Measurements from ENCODE around the gene CIAPIN1. TPM values are rescaled to one million over a fixed set of nuclear protein-coding genes. Genes with fewer than 3 reads are reported as not detected.

CIAPIN1 gene
- total RNA-seq, 1 donor from 2014 or later = 53.5 TPM

GRCh38 chr16:57384248-57385070 is 62.7 kb downstream of the CIAPIN1 start:
- DNase-seq (ENCODE audit: extremely low read depth, low read depth, low spot score) = no peak

- DNase-seq (ENCODE audit: extremely low read depth, low read depth, low spot score) = no peak
Observed at GRCh38 chr16:57383276-57384247, 63.6 kb downstream of the CIAPIN1 start.

DNA sequence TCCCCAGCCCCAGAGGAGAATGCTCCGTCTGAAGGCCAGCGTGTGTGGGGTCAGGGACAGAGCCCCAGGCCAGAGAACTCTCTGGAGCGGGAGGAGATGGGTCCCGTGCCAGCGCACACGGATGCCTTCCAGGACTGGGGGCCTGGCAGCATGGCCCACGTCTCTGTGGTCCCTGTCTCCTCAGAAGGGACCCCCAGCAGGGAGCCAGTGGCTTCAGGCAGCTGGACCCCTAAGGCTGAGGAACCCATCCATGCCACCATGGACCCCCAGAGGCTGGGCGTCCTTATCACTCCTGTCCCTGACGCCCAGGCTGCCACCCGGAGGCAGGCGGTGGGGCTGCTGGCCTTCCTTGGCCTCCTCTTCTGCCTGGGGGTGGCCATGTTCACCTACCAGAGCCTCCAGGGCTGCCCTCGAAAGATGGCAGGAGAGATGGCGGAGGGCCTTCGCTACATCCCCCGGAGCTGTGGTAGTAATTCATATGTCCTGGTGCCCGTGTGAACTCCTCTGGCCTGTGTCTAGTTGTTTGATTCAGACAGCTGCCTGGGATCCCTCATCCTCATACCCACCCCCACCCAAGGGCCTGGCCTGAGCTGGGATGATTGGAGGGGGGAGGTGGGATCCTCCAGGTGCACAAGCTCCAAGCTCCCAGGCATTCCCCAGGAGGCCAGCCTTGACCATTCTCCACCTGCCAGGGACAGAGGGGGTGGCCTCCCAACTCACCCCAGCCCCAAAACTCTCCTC is 64.5 kb downstream of the CIAPIN1 start:
- DNase-seq (ENCODE audit: extremely low read depth, low read depth, low spot score) = no peak

- DNase-seq (ENCODE audit: extremely low read depth, low read depth, low spot score) = no peak
Observed at GRCh38 chr16:57381791-57382534, 65.2 kb downstream of the CIAPIN1 start.

DNA sequence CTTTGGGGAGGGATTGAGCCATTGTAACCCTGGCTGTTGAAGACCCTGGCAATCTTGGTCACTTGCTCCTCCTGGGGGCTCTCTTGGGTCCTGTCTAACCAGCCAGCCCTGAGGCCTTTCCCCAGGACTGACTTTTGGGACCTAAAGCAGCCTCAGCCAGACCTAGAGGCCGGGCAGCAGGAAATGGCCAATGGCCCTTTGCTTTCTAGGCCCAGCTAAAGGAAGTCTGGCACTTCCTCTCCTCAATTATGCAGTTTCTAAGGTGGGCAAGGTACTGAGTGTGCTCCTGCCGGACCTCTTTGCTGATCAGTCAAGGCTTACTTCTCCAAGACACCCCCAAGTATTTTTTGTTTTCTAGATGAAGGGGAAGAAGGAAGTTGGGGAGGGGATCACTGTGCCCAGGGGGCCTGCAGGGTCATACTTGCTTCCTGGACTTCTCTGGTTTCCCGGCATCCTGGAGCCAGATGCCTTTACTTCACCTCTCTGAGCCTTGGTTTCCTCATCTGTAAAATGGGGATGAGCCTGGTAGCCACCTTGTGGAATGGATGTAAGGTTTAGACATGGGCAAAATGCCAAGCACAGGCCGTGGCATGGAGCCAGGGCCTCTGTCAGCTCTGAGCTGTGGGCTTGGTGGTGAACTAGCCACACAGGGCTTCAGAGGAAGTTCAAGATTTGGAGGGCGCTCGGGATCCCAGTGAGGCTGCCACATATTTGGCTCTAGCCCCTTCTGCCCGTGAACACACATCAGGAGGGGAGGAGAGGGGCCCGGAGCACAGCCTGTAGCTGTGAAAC is 66.3 kb downstream of the CIAPIN1 start:
- DNase-seq (ENCODE audit: extremely low read depth, low read depth, low spot score) = no peak

GRCh38 chr16:57379579-57379978 is 67.6 kb downstream of the CIAPIN1 start:
- no peak for DNase-seq (ENCODE audit: extremely low read depth, low read depth, low spot score)

Other genes with a start within 250 kb of the CIAPIN1 start
- 103 and 116 TPM in 2 replicates for gene ARL2BP, start 202.1 kb downstream of the CIAPIN1 start, total RNA-seq
- 3.5 and 15.9 TPM in 2 replicates for gene PLLP, start 162.7 kb downstream of the CIAPIN1 start, total RNA-seq
- gene CCL22, start 88.6 kb downstream of the CIAPIN1 start, total RNA-seq = 0.15 TPM in 1 of 2 replicates, not detected in the other
- 13.3 and 58.0 TPM in 2 replicates for gene CX3CL1, start 74.9 kb downstream of the CIAPIN1 start, total RNA-seq
- gene CCL17, start 42.6 kb downstream of the CIAPIN1 start, total RNA-seq = not detected in 2 replicates
- 27.8 and 41.7 TPM in 2 replicates for gene COQ9, start 94 bp upstream of the CIAPIN1 start, total RNA-seq
- 87.5 and 99.6 TPM in 2 replicates for gene POLR2C, start 15.3 kb upstream of the CIAPIN1 start, total RNA-seq
- gene DOK4, start 39.1 kb upstream of the CIAPIN1 start, total RNA-seq = 12.7 and 19.3 TPM in 2 replicates
- gene CCDC102A, start 89.2 kb upstream of the CIAPIN1 start, total RNA-seq = 22.6 and 25.1 TPM in 2 replicates
- not detected in 2 replicates for gene ADGRG5, start 95.3 kb upstream of the CIAPIN1 start, total RNA-seq
- gene ADGRG1, start 181.2 kb upstream of the CIAPIN1 start, total RNA-seq = 129 and 222 TPM in 2 replicates
- 0.12 and 0.53 TPM in 2 replicates for gene ADGRG3, start 220.9 kb upstream of the CIAPIN1 start, total RNA-seq
- gene DRC7, start 247.4 kb upstream of the CIAPIN1 start, total RNA-seq = 0.05 TPM in 1 of 2 replicates, not detected in the other